MCF 10A (cell line): Measurements from ENCODE around the gene ETFRF1. TPM values are rescaled to one million over a fixed set of nuclear protein-coding genes. Genes with fewer than 3 reads are reported as not detected.

Experiments used
- BruUV-seq: library from RNA; stranded (reverse); fragments of 400-500 nt; replicated peaks from 2 replicates; lab custom pipeline; 2021; lab: Mats Ljungman, UMichigan
- CTCF ChIA-PET: fragments of 300-600 bp; sonication (Branson Sonifier 250); formaldehyde crosslinking; extraction: SDS; loops from one replicate; lab custom pipeline; 2021; ENCODE audit warnings: antibody characterized with exemption, inconsistent platforms; lab: Yijun Ruan, JAX
- POLR2A ChIA-PET: fragments of 300-600, 350-650 bp; sonication (Branson Sonifier 250); formaldehyde crosslinking; extraction: SDS; loops from one replicate; lab custom pipeline; 2020; ENCODE audit warnings: antibody characterized with exemption, inconsistent platforms; lab: Yijun Ruan, JAX
- DNase-seq: peaks from one replicate; pipeline ENCODE4 v3.0.0-alpha.2; 2018; ENCODE audit not compliant: unreplicated experiment
- H3K27ac Mint-ChIP-seq: one replicate; pipeline ENCODE4 v1.8.0; 2022; ENCODE audit warnings: mild to moderate bottlenecking, low read depth, mixed read lengths; ENCODE audit not compliant: unreplicated experiment
- H3K27me3 Mint-ChIP-seq: one replicate; pipeline ENCODE4 v1.8.0; 2022; ENCODE audit warnings: mixed read lengths; ENCODE audit not compliant: insufficient read depth, unreplicated experiment
- H3K36me3 Mint-ChIP-seq: one replicate; pipeline ENCODE4 v1.8.0; 2022; ENCODE audit warnings: mild to moderate bottlenecking, moderate library complexity, mixed read lengths; ENCODE audit not compliant: insufficient read depth, unreplicated experiment
- H3K4me1 Mint-ChIP-seq: one replicate; pipeline ENCODE4 v1.8.0; 2022; ENCODE audit warnings: mixed read lengths; ENCODE audit not compliant: insufficient read depth, unreplicated experiment
- H3K4me3 Mint-ChIP-seq: one replicate; pipeline ENCODE4 v1.8.0; 2022; ENCODE audit warnings: mild to moderate bottlenecking, moderate library complexity, mixed read lengths; ENCODE audit not compliant: unreplicated experiment
- H3K9me3 Mint-ChIP-seq: one replicate; pipeline ENCODE4 v1.8.0; 2022; ENCODE audit warnings: mixed read lengths; ENCODE audit not compliant: unreplicated experiment
- intact Hi-C: fragments of 100-400 bp; cut with micrococcal nuclease; formaldehyde crosslinking; loops from 2 replicates; pipeline ENCODE4 v1.14.1; 2022
- total RNA-seq: library from RNA; stranded (reverse); gene quantifications from 2 replicates; pipeline ENCODE4 v1.2.3, GENCODE V29; 2022
- TF ChIP-seq, protein P1 (sequence below): fragments of 200-600 bp; IDR thresholded peaks from one replicate; pipeline ENCODE4 v1.8.0; 2022; ENCODE audit warnings: antibody characterized with exemption, mild to moderate bottlenecking; ENCODE audit not compliant: unreplicated experiment

The ETFRF1 gene
- total RNA-seq, 1 experiment from 2014 or later = 21.1 TPM

DNA sequence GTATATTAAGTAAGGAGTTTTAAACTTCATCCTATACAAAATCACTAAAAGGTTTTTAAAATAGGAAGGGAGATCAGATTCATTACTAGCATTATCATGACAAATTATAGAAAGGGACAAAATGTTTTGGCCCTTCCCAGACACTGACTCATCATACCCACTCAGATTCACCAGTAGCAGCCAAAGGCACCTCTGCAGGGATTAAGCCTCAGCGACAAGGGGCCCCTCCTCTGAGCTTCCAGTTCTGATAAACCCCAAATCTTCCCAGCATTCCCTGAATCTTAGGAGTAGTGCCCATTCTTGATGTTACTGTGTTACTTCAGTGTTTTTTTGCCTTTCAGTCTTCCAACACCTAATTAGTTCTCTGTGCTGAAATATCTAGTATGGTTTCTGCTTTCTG, 41.2 kb downstream of the ETFRF1 start:
- peak; percentile 30 for DNase-seq
- TF ChIP-seq, protein P1, sequence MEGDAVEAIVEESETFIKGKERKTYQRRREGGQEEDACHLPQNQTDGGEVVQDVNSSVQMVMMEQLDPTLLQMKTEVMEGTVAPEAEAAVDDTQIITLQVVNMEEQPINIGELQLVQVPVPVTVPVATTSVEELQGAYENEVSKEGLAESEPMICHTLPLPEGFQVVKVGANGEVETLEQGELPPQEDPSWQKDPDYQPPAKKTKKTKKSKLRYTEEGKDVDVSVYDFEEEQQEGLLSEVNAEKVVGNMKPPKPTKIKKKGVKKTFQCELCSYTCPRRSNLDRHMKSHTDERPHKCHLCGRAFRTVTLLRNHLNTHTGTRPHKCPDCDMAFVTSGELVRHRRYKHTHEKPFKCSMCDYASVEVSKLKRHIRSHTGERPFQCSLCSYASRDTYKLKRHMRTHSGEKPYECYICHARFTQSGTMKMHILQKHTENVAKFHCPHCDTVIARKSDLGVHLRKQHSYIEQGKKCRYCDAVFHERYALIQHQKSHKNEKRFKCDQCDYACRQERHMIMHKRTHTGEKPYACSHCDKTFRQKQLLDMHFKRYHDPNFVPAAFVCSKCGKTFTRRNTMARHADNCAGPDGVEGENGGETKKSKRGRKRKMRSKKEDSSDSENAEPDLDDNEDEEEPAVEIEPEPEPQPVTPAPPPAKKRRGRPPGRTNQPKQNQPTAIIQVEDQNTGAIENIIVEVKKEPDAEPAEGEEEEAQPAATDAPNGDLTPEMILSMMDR = no peak
- H3K4me3 Mint-ChIP-seq = no peak overlapping the region
- BruUV-seq = no TSS peak
- POLR2A ChIA-PET = interaction anchor here (0.6 to 2.5 kb wide), 5 partner anchors 13 to 143 kb away, joined by 3 to 10 read pairs (median 3); partner anchors contain the start of gene KRAS
- H3K27me3 Mint-ChIP-seq = no peaks in the 10 kb centered on the region
- CTCF ChIA-PET = interaction anchor here (0.6 kb wide), 3 partner anchors 38 to 1567 kb away, joined by 3 to 4 read pairs (median 3); no protein-coding TSS in a partner anchor
- H3K4me1 Mint-ChIP-seq = peaks cover 16% of the 10 kb centered on the region
- intact Hi-C loops = no loop called here
- peak overlapping the region; percentile 4 for H3K27ac Mint-ChIP-seq
- H3K36me3 Mint-ChIP-seq = peaks cover 28% of the 10 kb centered on the region
- no peaks in the 10 kb centered on the region for H3K9me3 Mint-ChIP-seq

DNA sequence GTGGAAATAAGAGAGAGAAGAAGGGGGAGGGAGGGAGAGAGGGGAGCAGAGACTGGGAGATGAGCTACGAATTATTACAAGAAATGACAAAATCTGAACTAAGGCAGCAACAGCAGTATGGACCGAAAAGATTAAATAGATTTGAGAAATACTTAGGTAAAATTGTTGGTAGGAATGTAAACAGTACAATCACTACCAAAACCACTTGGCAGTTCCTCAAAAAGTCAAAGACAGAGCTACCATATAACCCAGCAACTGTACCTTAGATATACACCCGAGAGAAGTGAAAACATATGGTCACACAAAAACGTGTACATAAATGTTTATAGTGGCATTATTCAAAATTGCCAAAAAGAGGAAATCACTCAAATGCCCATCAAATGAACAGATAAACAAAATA, 41.6 kb downstream of the ETFRF1 start:
- intact Hi-C loops = no loop called here
- peaks cover 28% of the 10 kb centered on the region for H3K36me3 Mint-ChIP-seq
- H3K27me3 Mint-ChIP-seq = no peaks in the 10 kb centered on the region
- no peak for DNase-seq
- H3K4me3 Mint-ChIP-seq = no peak overlapping the region
- no TSS peak for BruUV-seq
- H3K9me3 Mint-ChIP-seq = no peaks in the 10 kb centered on the region
- ChIA-PET POLR2A (interaction anchor here (0.6 to 2.5 kb wide), 4 partner anchors 14 to 142 kb away, joined by 3 to 10 read pairs (median 3); partner anchors contain the start of gene KRAS), CTCF (interaction anchor here (0.6 to 0.8 kb wide), 2 partner anchors 26 to 99 kb away, joined by 3 to 4 read pairs; no protein-coding TSS in a partner anchor)
- TF ChIP-seq, protein P1 = no peak
- H3K27ac Mint-ChIP-seq = peak overlapping the region; percentile 4
- peaks cover 16% of the 10 kb centered on the region for H3K4me1 Mint-ChIP-seq

DNA sequence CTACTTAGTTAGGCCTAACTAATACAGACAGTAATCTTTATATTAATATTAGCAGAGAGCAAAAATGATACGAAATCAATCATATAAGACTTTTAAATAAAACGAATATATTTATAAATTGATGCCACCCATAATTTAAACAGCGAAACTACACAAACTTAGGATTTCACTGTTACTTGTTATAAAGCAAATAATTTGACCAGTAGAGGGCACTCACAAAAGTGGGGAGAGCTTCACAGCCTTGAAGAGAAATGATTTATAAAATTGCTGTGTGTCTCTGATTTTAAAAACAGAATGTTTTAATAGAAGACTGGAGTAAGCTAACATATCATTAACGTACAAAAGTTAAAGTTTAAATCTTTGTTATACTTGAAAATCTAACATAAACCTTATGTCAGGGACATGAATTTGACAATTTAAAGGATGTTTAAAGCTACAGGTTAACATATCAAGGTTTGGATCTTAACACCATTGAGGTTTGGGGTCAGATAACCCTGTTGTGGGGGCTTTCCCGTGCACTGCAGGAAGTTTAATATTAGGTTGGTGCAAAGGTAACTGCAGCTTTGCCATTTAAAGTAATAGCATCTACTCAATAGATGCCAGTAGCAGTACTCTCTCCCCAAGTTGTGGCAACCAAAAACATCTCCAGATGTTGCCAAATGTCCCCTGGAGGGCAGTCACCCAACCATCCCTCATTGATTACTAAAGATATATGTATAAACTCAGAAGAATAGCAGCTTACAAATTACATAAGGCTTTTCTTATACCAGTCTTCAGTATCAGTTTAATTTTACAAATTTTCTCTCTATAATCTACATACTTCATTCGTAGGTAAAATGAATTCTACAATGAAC, 46.4 kb downstream of the ETFRF1 start:
- Mint-ChIP-seq H3K4me3 (no peak overlapping the region), H3K36me3 (peaks cover 28% of the 10 kb centered on the region), H3K27ac (no peak overlapping the region), H3K27me3 (no peaks in the 10 kb centered on the region), H3K4me1 (peaks cover 4% of the 10 kb centered on the region), H3K9me3 (no peaks in the 10 kb centered on the region)
- ChIA-PET CTCF (interaction anchor here (0.5 to 2.2 kb wide), 31 partner anchors 9 to 1729 kb away, joined by 3 to 16 read pairs (median 3); partner anchors contain the start of gene KRAS), POLR2A (interaction anchor here (0.8 to 2.7 kb wide), 7 partner anchors 10 to 148 kb away, joined by 3 to 18 read pairs (median 4); partner anchors contain the start of genes DNAI7, ETFRF1 and KRAS)
- peak; percentile 48 for DNase-seq
- intact Hi-C loops = loop anchor here (1.0 to 2.0 kb wide), 2 partner anchors 31 to 146 kb away; no protein-coding TSS in a partner anchor
- TF ChIP-seq, protein P1 = peak; percentile 55
- BruUV-seq = no TSS peak
